Hematopoietic multipotent progenitor cell treated with erythropoietin and hydrocortisone succinate and interleukin-3 and kit ligand, for 15 days (in vitro differentiated cells): ENCODE results near the gene MCFD2.
"Not testable (repeated sequence)": the region's sequence is repeated elsewhere in the genome, so short reads cannot be mapped to it uniquely, and the experiment has no call there.

ENCODE experiments used
- DNase-seq: peaks from one replicate; pipeline ENCODE4 v3.0.0-alpha.2; 2015; ENCODE audit warnings: low spot score

The MCFD2 gene

GRCh38 chr2:46937471-46937901 is 21.9 kb upstream of the MCFD2 start:
- DNase-seq, result no peak

- no peak for DNase-seq
Measured at GRCh38 chr2:46936566-46936965, 21.0 kb upstream of the MCFD2 start.

GRCh38 chr2:46935071-46935470 is 19.5 kb upstream of the MCFD2 start:
- DNase-seq, result no peak

- DNase-seq, result no peak
Measured at GRCh38 chr2:46929612-46930011, 14.0 kb upstream of the MCFD2 start.

GRCh38 chr2:46926863-46927262 is 11.3 kb upstream of the MCFD2 start:
- no peak for DNase-seq

GRCh38 chr2:46925474-46926351 is 10.1 kb upstream of the MCFD2 start:
- DNase-seq, result no peak

- DNase-seq, result no peak
Measured at GRCh38 chr2:46924608-46925007, 9.0 kb upstream of the MCFD2 start.

GRCh38 chr2:46924038-46924437 is 8.4 kb upstream of the MCFD2 start:
- no peak for DNase-seq

- DNase-seq, result no peak
Measured at GRCh38 chr2:46923041-46923528, 7.5 kb upstream of the MCFD2 start.

- no peak for DNase-seq
Measured at GRCh38 chr2:46922606-46923005, 7.0 kb upstream of the MCFD2 start.

- DNase-seq, result no peak
Measured at GRCh38 chr2:46921676-46922448, 6.3 kb upstream of the MCFD2 start.

GRCh38 chr2:46917628-46918027 is 2.0 kb upstream of the MCFD2 start:
- DNase-seq, result no peak

- DNase-seq, result peak; percentile 81
Measured at GRCh38 chr2:46915811-46916630, 415 bp upstream of the MCFD2 start.

- DNase-seq, result peak; percentile 16
Measured at GRCh38 chr2:46914578-46915230, 902 bp downstream of the MCFD2 start.

GRCh38 chr2:46913471-46914381 is 1.9 kb downstream of the MCFD2 start:
- DNase-seq, result peak; percentile 23

- DNase-seq, result peak; percentile 10
Measured at GRCh38 chr2:46909771-46910419, 5.7 kb downstream of the MCFD2 start.

GRCh38 chr2:46909150-46909549 is 6.5 kb downstream of the MCFD2 start:
- no peak for DNase-seq

- not testable (repeated sequence) for DNase-seq
Measured at GRCh38 chr2:46904908-46905678, 10.5 kb downstream of the MCFD2 start.

- not testable (repeated sequence) for DNase-seq
Measured at GRCh38 chr2:46902980-46903379, 12.6 kb downstream of the MCFD2 start.
